ENCODE measurements around the gene CHST15. TPM values are rescaled to one million over a fixed set of nuclear protein-coding genes. Genes with fewer than 3 reads are reported as not detected.

Gene CHST15
- polyA plus RNA-seq, 1 donor from 2014 or later = 0.79 TPM

GRCh38 chr10:124061030-124061429 lies 32.4 kb downstream of the CHST15 start:
- Histone ChIP-seq H3K9ac (ENCODE audit: low read length) (no peak overlapping the region), H2AFZ (ENCODE audit: low read depth, low read length) (no peak overlapping the region), H3K4me3 (ENCODE audit: low read length) (no peak overlapping the region), H4K20me1 (ENCODE audit: insufficient read depth) (no peaks in the 10 kb centered on the region), H3K36me3 (ENCODE audit: insufficient read depth, low read length) (no peaks in the 10 kb centered on the region), H3K27me3 (ENCODE audit: insufficient read depth, low read depth, low read length) (no peaks in the 10 kb centered on the region), H3F3A (ENCODE audit: insufficient read depth, low read length, poor library complexity, severe bottlenecking) (no peaks in the 10 kb centered on the region), H3K79me2 (replicated peaks; ENCODE audit: insufficient read depth, low read length) (no peaks in the 10 kb centered on the region), H3K9me3 (ENCODE audit: low read length) (no peaks in the 10 kb centered on the region), H3K27ac (ENCODE audit: low read length) (no peak overlapping the region), H3K4me2 (ENCODE audit: low read length) (no peak overlapping the region), H3K9me2 (ENCODE audit: insufficient read depth, low read length) (no peaks in the 10 kb centered on the region)
- TF ChIP-seq TAF1 (IDR thresholded peaks at IDR 0.05; ENCODE audit: low read depth) (no peak), EP300 (conservative IDR thresholded peaks at IDR 0.05; ENCODE audit: poor library complexity, severe bottlenecking) (no peak), EZH2 (IDR thresholded peaks at IDR 0.05; ENCODE audit: borderline replicate concordance, insufficient read depth, low read length, poor library complexity, severe bottlenecking) (no peak), POLR2AphosphoS5 (IDR thresholded peaks at IDR 0.05) (no peak), MXI1 (conservative IDR thresholded peaks at IDR 0.05; ENCODE audit: poor library complexity, severe bottlenecking) (no peak), REST (IDR thresholded peaks at IDR 0.05; ENCODE audit: borderline replicate concordance) (no peak), SMC3 (conservative IDR thresholded peaks at IDR 0.05; ENCODE audit: poor library complexity) (no peak), RAD21 (conservative IDR thresholded peaks at IDR 0.05) (no peak), CTCF (IDR thresholded peaks at IDR 0.05; ENCODE audit: poor library complexity, severe bottlenecking) (no peak)

GRCh38 chr10:124060148-124060720 lies 33.2 kb downstream of the CHST15 start:
- no peaks in the 10 kb centered on the region for H3K79me2 ChIP-seq (replicated peaks; ENCODE audit: insufficient read depth, low read length)
- no peak overlapping the region for H2AFZ ChIP-seq (ENCODE audit: low read depth, low read length)
- H3K36me3 ChIP-seq (ENCODE audit: insufficient read depth, low read length) = no peaks in the 10 kb centered on the region
- no peaks in the 10 kb centered on the region for H4K20me1 ChIP-seq (ENCODE audit: insufficient read depth)
- no peak overlapping the region for H3K4me2 ChIP-seq (ENCODE audit: low read length)
- H3K27ac ChIP-seq (ENCODE audit: low read length) = no peak overlapping the region
- TF ChIP-seq REST (IDR thresholded peaks at IDR 0.05; ENCODE audit: borderline replicate concordance) = no peak
- no peak for TF ChIP-seq EZH2 (IDR thresholded peaks at IDR 0.05; ENCODE audit: borderline replicate concordance, insufficient read depth, low read length, poor library complexity, severe bottlenecking)
- H3F3A ChIP-seq (ENCODE audit: insufficient read depth, low read length, poor library complexity, severe bottlenecking) = no peaks in the 10 kb centered on the region
- H3K9me2 ChIP-seq (ENCODE audit: insufficient read depth, low read length) = no peaks in the 10 kb centered on the region
- no peaks in the 10 kb centered on the region for H3K9me3 ChIP-seq (ENCODE audit: low read length)
- H3K4me3 ChIP-seq (ENCODE audit: low read length) = no peak overlapping the region
- H3K27me3 ChIP-seq (ENCODE audit: insufficient read depth, low read depth, low read length) = no peaks in the 10 kb centered on the region
- H3K9ac ChIP-seq (ENCODE audit: low read length) = no peak overlapping the region
